Activated naive CD4-positive, alpha-beta T cell treated with anti-CD3 and anti-CD28 coated beads, Interleukin-2, amount 10 ng/mL, durations not matched to agents 7 days and 5 days (primary cell): ENCODE results near the gene SCN1A.

ENCODE experiments used
- CTCF ChIA-PET: fragments of 350-600 bp; sonication (Branson Sonifier 250); formaldehyde crosslinking; loops from one replicate; lab custom pipeline; 2021; ENCODE audit warnings: antibody characterized with exemption; lab: Charles Lee
- DNase-seq: peaks from one replicate; pipeline ENCODE4 v3.0.0-alpha.2; 2020
- H3K27ac Mint-ChIP-seq: one replicate; pipeline ENCODE4 v1.8.0; 2021; ENCODE audit warnings: mild to moderate bottlenecking, moderate library complexity, mixed read lengths
- H3K27me3 Mint-ChIP-seq: one replicate; pipeline ENCODE4 v1.8.0; 2021; ENCODE audit warnings: mild to moderate bottlenecking, mixed read lengths
- H3K36me3 Mint-ChIP-seq: one replicate; pipeline ENCODE4 v1.8.0; 2021; ENCODE audit warnings: mixed read lengths
- H3K4me1 Mint-ChIP-seq: one replicate; pipeline ENCODE4 v1.8.0; 2021; ENCODE audit warnings: mixed read lengths
- H3K4me3 Mint-ChIP-seq: one replicate; pipeline ENCODE4 v1.8.0; 2021; ENCODE audit warnings: mild to moderate bottlenecking, moderate library complexity, mixed read lengths
- H3K9me3 Mint-ChIP-seq: one replicate; pipeline ENCODE4 v1.8.0; 2021; ENCODE audit warnings: mixed read lengths

Gene SCN1A

GRCh38 chr2:166082736-166083135, 45.1 kb downstream of the SCN1A start:
- no peaks in the 10 kb centered on the region for H3K4me1 Mint-ChIP-seq
- no peak for DNase-seq
- H3K27ac Mint-ChIP-seq: no peak overlapping the region
- H3K27me3 Mint-ChIP-seq: no peaks in the 10 kb centered on the region
- no peaks in the 10 kb centered on the region for H3K9me3 Mint-ChIP-seq
- CTCF ChIA-PET: no interaction called here
- H3K4me3 Mint-ChIP-seq: no peak overlapping the region
- no peaks in the 10 kb centered on the region for H3K36me3 Mint-ChIP-seq

DNA sequence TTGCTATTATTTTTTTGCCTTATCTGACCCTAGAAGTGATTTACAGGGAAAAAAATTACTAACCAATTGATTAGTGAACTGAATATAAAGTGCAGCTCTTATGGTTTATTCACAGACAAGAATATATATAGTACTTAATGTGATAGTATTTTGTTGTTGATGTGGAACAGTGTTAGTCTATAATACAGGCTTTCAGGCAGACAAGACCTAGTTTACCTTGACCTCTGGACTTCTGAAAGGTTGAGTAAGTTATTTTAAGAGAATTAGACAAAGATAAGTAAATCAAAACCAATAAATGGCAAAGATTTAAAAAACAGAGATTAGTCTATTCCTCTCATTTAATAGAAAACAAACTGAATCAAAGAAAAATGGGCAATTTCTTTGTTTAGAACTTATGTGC, 46.0 kb downstream of the SCN1A start:
- Mint-ChIP-seq H3K4me3 (no peak overlapping the region), H3K27me3 (no peaks in the 10 kb centered on the region), H3K36me3 (no peaks in the 10 kb centered on the region), H3K4me1 (no peaks in the 10 kb centered on the region), H3K9me3 (no peaks in the 10 kb centered on the region), H3K27ac (no peak overlapping the region)
- CTCF ChIA-PET: no interaction called here
- DNase-seq: no peak

DNA sequence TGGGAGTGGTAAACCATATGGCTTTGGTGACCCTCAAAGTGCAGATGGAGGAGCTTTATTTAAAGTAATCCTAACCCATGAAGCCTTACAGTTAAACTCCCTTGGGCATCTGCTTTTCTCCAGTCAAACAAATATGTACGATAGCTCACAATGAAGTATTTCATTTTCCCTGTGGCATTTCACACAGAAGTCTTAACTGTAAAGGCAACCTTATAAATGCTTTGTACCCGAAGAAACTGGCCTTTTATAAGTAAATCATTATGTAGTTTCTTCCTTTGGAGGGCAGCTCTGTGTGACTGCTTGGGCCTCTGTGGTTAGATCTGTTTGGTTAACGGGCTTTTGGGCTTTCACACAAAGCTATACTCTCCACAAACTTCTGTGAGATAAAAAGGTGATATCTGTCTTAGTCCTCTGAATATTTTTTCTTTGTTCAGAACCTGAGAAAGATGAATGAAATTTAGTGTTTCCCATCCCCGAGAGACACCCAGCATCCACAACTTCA, 46.6 kb downstream of the SCN1A start:
- H3K36me3 Mint-ChIP-seq: no peaks in the 10 kb centered on the region
- DNase-seq: no peak
- CTCF ChIA-PET: no interaction called here
- no peak overlapping the region for H3K4me3 Mint-ChIP-seq
- H3K27ac Mint-ChIP-seq: no peak overlapping the region
- no peaks in the 10 kb centered on the region for H3K4me1 Mint-ChIP-seq
- no peaks in the 10 kb centered on the region for H3K27me3 Mint-ChIP-seq
- H3K9me3 Mint-ChIP-seq: no peaks in the 10 kb centered on the region

GRCh38 chr2:166074430-166074829, 53.4 kb downstream of the SCN1A start:
- Mint-ChIP-seq H3K36me3 (no peaks in the 10 kb centered on the region), H3K27ac (no peak overlapping the region), H3K9me3 (no peaks in the 10 kb centered on the region), H3K27me3 (no peaks in the 10 kb centered on the region), H3K4me1 (no peaks in the 10 kb centered on the region), H3K4me3 (no peak overlapping the region)
- DNase-seq: no peak
- CTCF ChIA-PET: no interaction called here

GRCh38 chr2:166074011-166074410, 53.8 kb downstream of the SCN1A start:
- H3K4me1 Mint-ChIP-seq: no peaks in the 10 kb centered on the region
- no peaks in the 10 kb centered on the region for H3K27me3 Mint-ChIP-seq
- H3K36me3 Mint-ChIP-seq: no peaks in the 10 kb centered on the region
- CTCF ChIA-PET: no interaction called here
- H3K9me3 Mint-ChIP-seq: no peaks in the 10 kb centered on the region
- no peak overlapping the region for H3K27ac Mint-ChIP-seq
- H3K4me3 Mint-ChIP-seq: no peak overlapping the region
- DNase-seq: no peak

DNA sequence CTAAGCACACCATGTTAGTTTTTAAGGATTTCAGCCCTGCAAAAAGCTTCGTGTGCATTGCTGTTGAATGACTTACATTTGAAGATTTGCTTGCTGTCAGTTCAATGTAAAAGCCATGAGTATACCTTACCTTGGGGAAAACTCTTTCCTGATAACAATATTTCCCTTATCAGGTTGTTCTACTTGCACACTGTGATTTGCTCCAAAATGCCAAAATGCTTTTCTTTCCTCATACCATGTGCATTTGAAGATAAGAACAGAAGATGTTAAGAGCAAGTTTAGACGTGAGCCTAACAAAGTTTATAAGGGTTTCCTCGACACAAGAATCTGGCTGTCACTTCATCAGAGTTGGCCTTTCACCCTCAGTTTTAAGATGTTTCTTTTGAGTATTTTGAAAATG, 57.6 kb downstream of the SCN1A start:
- Mint-ChIP-seq H3K27ac (no peak overlapping the region), H3K36me3 (no peaks in the 10 kb centered on the region), H3K9me3 (no peaks in the 10 kb centered on the region), H3K4me1 (no peaks in the 10 kb centered on the region), H3K4me3 (no peak overlapping the region), H3K27me3 (peaks cover 4% of the 10 kb centered on the region)
- no peak for DNase-seq
- CTCF ChIA-PET: no interaction called here

DNA sequence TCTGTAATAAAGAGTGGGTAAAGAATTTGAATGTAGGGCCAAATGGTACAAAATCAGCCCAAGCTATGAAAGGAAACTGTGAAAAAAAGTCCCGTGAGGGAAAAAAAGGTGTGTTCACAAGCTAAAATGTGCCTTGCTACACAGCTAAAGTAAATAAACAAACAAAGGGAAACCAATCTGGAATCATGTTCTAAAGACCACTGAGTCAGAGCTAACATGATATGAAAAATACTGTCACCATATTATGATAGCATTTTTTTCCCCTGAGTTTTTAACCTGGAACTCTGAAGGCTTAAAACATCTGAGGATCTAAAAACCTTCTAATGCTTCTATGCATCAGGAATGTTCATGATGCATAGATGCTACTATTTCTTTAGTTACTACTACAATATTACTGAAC, 58.8 kb downstream of the SCN1A start:
- CTCF ChIA-PET: interaction anchor here (2.2 kb wide), 1 partner anchor 12 kb away, joined by 7 read pairs; no protein-coding TSS in a partner anchor
- no peak for DNase-seq
- Mint-ChIP-seq H3K4me1 (no peaks in the 10 kb centered on the region), H3K4me3 (no peak overlapping the region), H3K9me3 (no peaks in the 10 kb centered on the region), H3K36me3 (no peaks in the 10 kb centered on the region), H3K27me3 (peaks cover 4% of the 10 kb centered on the region), H3K27ac (no peak overlapping the region)

- Mint-ChIP-seq H3K36me3 (no peaks in the 10 kb centered on the region), H3K4me3 (no peak overlapping the region), H3K27me3 (peaks cover 4% of the 10 kb centered on the region), H3K4me1 (no peaks in the 10 kb centered on the region), H3K9me3 (no peaks in the 10 kb centered on the region), H3K27ac (no peak overlapping the region)
- no peak for DNase-seq
- CTCF ChIA-PET: interaction anchor here (1.4 to 2.2 kb wide), 2 partner anchors 10 to 12 kb away, joined by 3 to 7 read pairs; no protein-coding TSS in a partner anchor
Observed at GRCh38 chr2:166067229-166067628, 60.6 kb downstream of the SCN1A start.

DNA sequence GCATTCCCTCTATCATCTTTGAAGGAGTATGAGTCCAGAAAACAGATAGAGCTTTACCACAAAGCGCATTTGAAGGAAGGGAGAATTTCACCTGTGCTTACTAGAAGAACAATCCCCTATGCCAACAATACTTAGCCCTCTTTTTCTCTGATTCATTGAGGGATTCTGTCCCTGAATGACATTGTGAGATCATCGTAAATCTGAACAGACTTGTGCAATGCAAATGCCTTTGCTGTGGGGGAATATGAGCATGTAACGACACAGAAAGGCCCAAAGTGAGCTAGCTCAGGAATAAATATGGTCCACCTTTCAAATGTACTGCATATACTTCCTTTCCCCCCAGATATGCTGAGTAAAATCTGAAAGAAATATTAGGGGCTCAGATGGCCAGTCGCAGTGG, 67.6 kb downstream of the SCN1A start:
- no peaks in the 10 kb centered on the region for H3K4me1 Mint-ChIP-seq
- CTCF ChIA-PET: no interaction called here
- no peaks in the 10 kb centered on the region for H3K9me3 Mint-ChIP-seq
- H3K27ac Mint-ChIP-seq: no peak overlapping the region
- DNase-seq: no peak
- no peak overlapping the region for H3K4me3 Mint-ChIP-seq
- no peaks in the 10 kb centered on the region for H3K36me3 Mint-ChIP-seq
- H3K27me3 Mint-ChIP-seq: no peaks in the 10 kb centered on the region

GRCh38 chr2:166057370-166058164, 70.3 kb downstream of the SCN1A start:
- DNase-seq: no peak
- H3K27ac Mint-ChIP-seq: no peak overlapping the region
- H3K36me3 Mint-ChIP-seq: no peaks in the 10 kb centered on the region
- H3K4me3 Mint-ChIP-seq: no peak overlapping the region
- no peaks in the 10 kb centered on the region for H3K4me1 Mint-ChIP-seq
- H3K9me3 Mint-ChIP-seq: no peaks in the 10 kb centered on the region
- CTCF ChIA-PET: interaction anchor here (0.6 to 4.1 kb wide), 9 partner anchors 8 to 1784 kb away, joined by 3 to 17 read pairs (median 4); partner anchors contain the start of gene SCN1A
- H3K27me3 Mint-ChIP-seq: no peaks in the 10 kb centered on the region

DNA sequence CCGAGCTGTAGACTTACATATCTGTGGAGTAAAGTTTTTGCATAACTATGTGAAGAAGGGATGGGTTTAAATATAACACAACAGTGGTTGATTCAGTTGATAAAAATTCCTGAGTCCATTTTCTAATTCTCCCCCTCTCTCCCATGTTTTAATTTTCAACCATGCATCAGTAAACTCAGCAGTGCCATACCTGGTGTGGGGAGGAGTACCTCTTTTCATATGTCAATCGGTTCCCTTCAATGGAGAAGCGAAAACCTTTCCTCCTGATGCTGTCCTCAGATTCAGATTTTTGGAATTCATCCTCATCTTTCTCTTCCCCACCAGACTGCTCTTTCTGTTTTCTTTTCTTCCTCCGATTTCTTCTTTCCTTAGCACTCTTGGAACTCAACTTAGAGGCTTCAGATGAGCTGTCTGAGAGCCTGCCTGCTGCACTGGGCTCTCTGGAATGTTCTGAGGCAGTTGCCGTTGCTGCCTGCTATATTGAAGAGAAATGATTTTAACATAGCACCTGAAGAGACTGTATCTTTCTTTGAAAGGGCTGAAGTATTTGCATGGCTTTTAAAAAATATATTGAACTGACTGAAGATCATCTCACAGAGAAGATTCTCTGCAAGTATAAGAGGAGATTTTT, 82.9 kb downstream of the SCN1A start:
- no peak overlapping the region for H3K4me3 Mint-ChIP-seq
- H3K27ac Mint-ChIP-seq: no peak overlapping the region
- no peak for DNase-seq
- no peaks in the 10 kb centered on the region for H3K27me3 Mint-ChIP-seq
- CTCF ChIA-PET: no interaction called here
- H3K9me3 Mint-ChIP-seq: no peaks in the 10 kb centered on the region
- H3K4me1 Mint-ChIP-seq: no peaks in the 10 kb centered on the region
- no peaks in the 10 kb centered on the region for H3K36me3 Mint-ChIP-seq

DNA sequence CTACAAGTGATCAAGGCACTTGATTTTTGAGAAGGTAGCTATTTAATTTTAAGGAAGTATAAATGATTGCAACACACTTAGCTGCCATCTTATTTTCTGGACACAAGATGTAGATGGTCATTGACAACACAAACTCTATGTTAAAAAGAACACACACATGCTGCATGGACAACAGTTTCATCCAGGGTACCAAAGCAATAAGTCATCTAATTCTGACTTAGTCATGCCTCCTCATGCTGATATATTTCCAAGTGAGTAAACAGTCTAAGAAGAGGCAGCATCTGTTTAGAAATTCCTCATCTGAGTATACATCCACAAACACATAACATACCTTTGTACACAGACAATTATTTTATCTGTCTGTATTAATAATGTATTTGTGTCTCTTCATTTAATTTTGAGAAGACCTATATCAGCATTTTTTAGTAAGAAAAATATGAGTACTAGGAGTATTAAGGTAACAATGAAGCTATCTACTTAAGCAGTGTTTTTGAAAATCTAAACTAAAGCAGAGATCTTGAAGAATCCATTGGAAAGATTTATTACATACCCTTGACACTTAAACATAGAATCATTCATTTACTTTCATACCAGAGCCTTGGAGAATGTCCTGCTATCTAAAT, 84.9 kb downstream of the SCN1A start:
- DNase-seq: no peak
- Mint-ChIP-seq H3K36me3 (no peaks in the 10 kb centered on the region), H3K9me3 (no peaks in the 10 kb centered on the region), H3K27me3 (no peaks in the 10 kb centered on the region), H3K4me3 (no peak overlapping the region), H3K27ac (no peak overlapping the region), H3K4me1 (no peaks in the 10 kb centered on the region)
- CTCF ChIA-PET: no interaction called here

GRCh38 chr2:166042356-166042755, 85.5 kb downstream of the SCN1A start:
- no peak overlapping the region for H3K4me3 Mint-ChIP-seq
- H3K27me3 Mint-ChIP-seq: no peaks in the 10 kb centered on the region
- CTCF ChIA-PET: no interaction called here

GRCh38 chr2:166041613-166042012, 86.2 kb downstream of the SCN1A start:
- Mint-ChIP-seq H3K4me1 (no peaks in the 10 kb centered on the region), H3K27me3 (no peaks in the 10 kb centered on the region), H3K36me3 (no peaks in the 10 kb centered on the region), H3K4me3 (no peak overlapping the region), H3K9me3 (no peaks in the 10 kb centered on the region), H3K27ac (no peak overlapping the region)
- DNase-seq: no peak
- CTCF ChIA-PET: no interaction called here

More at GRCh38 chr2:166042356-166042755, 85.5 kb downstream of the SCN1A start:
- no peaks in the 10 kb centered on the region for H3K9me3 Mint-ChIP-seq
- H3K4me1 Mint-ChIP-seq: no peaks in the 10 kb centered on the region
- H3K36me3 Mint-ChIP-seq: no peaks in the 10 kb centered on the region
- no peak for DNase-seq
- H3K27ac Mint-ChIP-seq: no peak overlapping the region
